OCI-LY7 (cell line): ENCODE data around the gene ERBB2. TPM values are rescaled to one million over a fixed set of nuclear protein-coding genes. Genes with fewer than 3 reads are reported as not detected.

Experiments
- Bru-seq: library from RNA; stranded (reverse); fragments of 400-500 nt; gene quantifications from one replicate; lab custom pipeline; 2021; lab: Mats Ljungman, UMichigan
- BruChase-seq, 2 experiments: library from RNA; stranded (reverse); fragments of 400-500 nt; gene quantifications; one replicate each; lab custom pipeline; 2021; lab: Mats Ljungman, UMichigan
- BruUV-seq: library from RNA; stranded (reverse); fragments of 400-500 nt; replicated peaks from 2 replicates; lab custom pipeline; 2021; lab: Mats Ljungman, UMichigan
- CTCF ChIA-PET: fragments of 300-600 bp; sonication (Branson Sonifier 250); formaldehyde crosslinking; loops from one replicate; lab custom pipeline; 2022; ENCODE audit warnings: antibody characterized with exemption; ENCODE audit not compliant: unreplicated experiment; lab: Charles Lee
- POLR2A ChIA-PET: fragments of 300-600 bp; sonication (Branson Sonifier 250); formaldehyde crosslinking; loops from one replicate; lab custom pipeline; 2022; ENCODE audit warnings: antibody characterized with exemption; lab: Charles Lee
- DNase-seq: peaks from one replicate; pipeline ENCODE4 v3.0.0-alpha.2; 2015; ENCODE audit warnings: low spot score
- H2AFZ ChIP-seq: fragments of 200-600 bp; sonication (generic), shearing (Covaris generic); 2 replicates; pipeline ENCODE4 v1.6.1; 2014; ENCODE audit warnings: mild to moderate bottlenecking, antibody characterized with exemption, low read length, moderate library complexity
- H3K27ac ChIP-seq: fragments of 200-600 bp; sonication (generic); 2 replicates; pipeline ENCODE4 v1.5.1; 2014; ENCODE audit warnings: mixed run types, low read depth, mild to moderate bottlenecking, moderate library complexity, low read length, inconsistent platforms; ENCODE audit not compliant: poor library complexity, severe bottlenecking
- H3K36me3 ChIP-seq: fragments of 200-600 bp; sonication (generic); 2 replicates; pipeline ENCODE4 v1.6.1; 2014; ENCODE audit warnings: mild to moderate bottlenecking, antibody characterized with exemption, low read length, moderate library complexity, mixed read lengths; ENCODE audit not compliant: insufficient read depth
- H3K4me1 ChIP-seq: fragments of 200-600 bp; sonication (generic); 2 replicates; pipeline ENCODE4 v1.5.1; 2014; ENCODE audit warnings: mild to moderate bottlenecking, low read length; ENCODE audit not compliant: insufficient read depth, poor library complexity, severe bottlenecking
- H3K4me2 ChIP-seq: fragments of 200-600 bp; sonication (generic); 2 replicates; pipeline ENCODE4 v1.6.1; 2014; ENCODE audit warnings: mild to moderate bottlenecking, low read length
- H3K4me3 ChIP-seq: fragments of 200-600 bp; sonication (generic); 2 replicates; pipeline ENCODE4 v1.5.1; 2014; ENCODE audit warnings: mild to moderate bottlenecking, low read depth, low read length; ENCODE audit not compliant: poor library complexity, severe bottlenecking
- H3K79me2 ChIP-seq: fragments of 200-600 bp; sonication (generic); 2 replicates; pipeline ENCODE4 v1.6.1; 2016; ENCODE audit warnings: low read depth, mild to moderate bottlenecking, low read length, moderate library complexity, mixed read lengths; ENCODE audit not compliant: insufficient read depth
- H3K9me2 ChIP-seq: fragments of 200-600 bp; sonication (generic); 2 replicates; pipeline ENCODE4 v1.6.1; 2016; ENCODE audit warnings: mild to moderate bottlenecking, low read length, mixed read lengths; ENCODE audit not compliant: insufficient read depth
- H3K9me3 ChIP-seq: fragments of 200-600 bp; sonication (generic); 2 replicates; pipeline ENCODE4 v1.6.1; 2014; ENCODE audit warnings: mild to moderate bottlenecking, mixed run types, low read length, mixed read lengths
- H4K20me1 ChIP-seq: fragments of 200-600 bp; sonication (generic); 2 replicates; pipeline ENCODE4 v1.6.1; 2014; ENCODE audit warnings: mild to moderate bottlenecking, antibody characterized with exemption, low read length, moderate library complexity, mixed read lengths; ENCODE audit not compliant: insufficient read depth
- EZH2phosphoT487 ChIP-seq: fragments of 200-600 bp; sonication (generic); IDR thresholded peaks from 2 replicates; pipeline ENCODE4 v1.6.1; 2018; ENCODE audit warnings: low read depth, borderline replicate concordance, mild to moderate bottlenecking, mixed run types, antibody characterized with exemption, low read length, moderate library complexity, mixed read lengths
- intact Hi-C: fragments of 100-400 bp; cut with micrococcal nuclease; formaldehyde crosslinking; loops from one replicate; pipeline ENCODE4 v1.10.0; 2022; ENCODE audit not compliant: unreplicated experiment
- long read RNA-seq: library from polyadenylated mRNA; stranded (forward); transcript quantifications from one replicate; pipeline ENCODE4 v2.0.0, GENCODE V29; 2022
- total RNA-seq, 2 experiments: library from RNA; depleted of rRNA in 1 of 2; stranded (reverse); fragments of >200 nt in 1 of 2; shearing (Covaris generic) in 1 of 2; gene quantifications; 2 replicates each; pipeline ENCODE4 v1.2.3, GENCODE V29; 2014 to 2022
- TF ChIP-seq, protein P1 (sequence below): fragments of 200-600 bp; sonication (generic); conservative IDR thresholded peaks from 2 replicates; pipeline ENCODE4 v1.5.1; 2014; ENCODE audit warnings: mild to moderate bottlenecking, antibody characterized with exemption, low read length, moderate library complexity, mixed read lengths

ERBB2 gene
- total RNA-seq (2014; rRNA removed; shearing (Covaris generic)) (5.8 and 6.5 TPM in 2 replicates), total RNA-seq (2022) (11.4 and 14.6 TPM in 2 replicates), Bru-seq, nascent RNA (percentile 40 among the genes with signal in this experiment), BruChase-seq, experiment 1, labeled RNA remaining after a 6-hour chase (percentile 37 among the genes with signal in this experiment), BruChase-seq, experiment 2, labeled RNA remaining after a 2-hour chase (percentile 35 among the genes with signal in this experiment)
- long read RNA-seq, full-length matches to known transcripts = 1 of 13 reads
- long read RNA-seq, partial matches to known transcripts = 6 of 13 reads
- long read RNA-seq, other reads (novel, unspliced or antisense) = 6 of 13 reads

DNA sequence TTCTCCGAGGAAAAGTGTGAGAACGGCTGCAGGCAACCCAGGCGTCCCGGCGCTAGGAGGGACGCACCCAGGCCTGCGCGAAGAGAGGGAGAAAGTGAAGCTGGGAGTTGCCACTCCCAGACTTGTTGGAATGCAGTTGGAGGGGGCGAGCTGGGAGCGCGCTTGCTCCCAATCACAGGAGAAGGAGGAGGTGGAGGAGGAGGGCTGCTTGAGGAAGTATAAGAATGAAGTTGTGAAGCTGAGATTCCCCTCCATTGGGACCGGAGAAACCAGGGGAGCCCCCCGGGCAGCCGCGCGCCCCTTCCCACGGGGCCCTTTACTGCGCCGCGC, at the start of gene ERBB2:
ERBB2 (plus strand) TSS at position 247 of the 330 bp plus-strand sequence. CDS start 175 bp downstream, outside the sequence.
- Histone ChIP-seq H3K4me3 (no peak within 1 kb of the TSS), H3K4me1 (peaks cover 4% of the 10 kb centered on the region), H4K20me1 (no peaks in the 10 kb centered on the region), H3K36me3 (no peaks in the 10 kb centered on the region), H3K79me2 (no peaks in the 10 kb centered on the region), H3K9me3 (no peaks in the 10 kb centered on the region), H3K4me2 (no peak within 1 kb of the TSS), H3K9me2 (no peaks in the 10 kb centered on the region), H2AFZ (no peak within 1 kb of the TSS), H3K27ac (no peak within 1 kb of the TSS)
- POLR2A ChIA-PET = no interaction called here
- no TSS peak for BruUV-seq
- intact Hi-C loops = no loop called here
- CTCF ChIA-PET = no interaction called here
- no peak for DNase-seq
- TF ChIP-seq, protein P1, sequence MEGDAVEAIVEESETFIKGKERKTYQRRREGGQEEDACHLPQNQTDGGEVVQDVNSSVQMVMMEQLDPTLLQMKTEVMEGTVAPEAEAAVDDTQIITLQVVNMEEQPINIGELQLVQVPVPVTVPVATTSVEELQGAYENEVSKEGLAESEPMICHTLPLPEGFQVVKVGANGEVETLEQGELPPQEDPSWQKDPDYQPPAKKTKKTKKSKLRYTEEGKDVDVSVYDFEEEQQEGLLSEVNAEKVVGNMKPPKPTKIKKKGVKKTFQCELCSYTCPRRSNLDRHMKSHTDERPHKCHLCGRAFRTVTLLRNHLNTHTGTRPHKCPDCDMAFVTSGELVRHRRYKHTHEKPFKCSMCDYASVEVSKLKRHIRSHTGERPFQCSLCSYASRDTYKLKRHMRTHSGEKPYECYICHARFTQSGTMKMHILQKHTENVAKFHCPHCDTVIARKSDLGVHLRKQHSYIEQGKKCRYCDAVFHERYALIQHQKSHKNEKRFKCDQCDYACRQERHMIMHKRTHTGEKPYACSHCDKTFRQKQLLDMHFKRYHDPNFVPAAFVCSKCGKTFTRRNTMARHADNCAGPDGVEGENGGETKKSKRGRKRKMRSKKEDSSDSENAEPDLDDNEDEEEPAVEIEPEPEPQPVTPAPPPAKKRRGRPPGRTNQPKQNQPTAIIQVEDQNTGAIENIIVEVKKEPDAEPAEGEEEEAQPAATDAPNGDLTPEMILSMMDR = no peak
- no peak for TF ChIP-seq EZH2phosphoT487

DNA sequence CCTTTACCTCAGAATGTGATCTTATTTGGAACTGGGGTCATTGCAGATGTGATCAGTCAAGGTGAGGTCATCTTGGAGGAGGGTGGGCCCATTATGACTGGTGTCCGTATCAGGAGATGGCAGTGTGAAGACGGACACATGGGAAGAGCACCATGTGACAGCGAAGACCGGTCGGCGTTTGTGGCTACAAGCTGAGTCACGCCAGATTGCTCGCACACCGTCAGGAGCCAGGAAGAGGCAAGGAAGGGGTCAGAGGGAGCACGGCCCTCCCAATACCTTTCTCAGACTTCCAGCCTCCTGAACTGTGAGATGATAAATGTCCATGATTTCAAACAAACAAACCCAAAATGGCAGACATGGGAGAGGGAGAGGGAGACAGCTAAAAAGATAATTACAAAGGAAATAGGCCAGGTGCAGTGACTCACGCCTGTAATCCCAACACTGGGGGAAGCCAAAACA, 49.7 kb upstream of the ERBB2 start:
- Histone ChIP-seq H3K79me2 (no peaks in the 10 kb centered on the region), H2AFZ (no peak overlapping the region), H3K27ac (no peak overlapping the region), H3K9me3 (no peaks in the 10 kb centered on the region), H3K4me3 (no peak overlapping the region), H3K36me3 (peaks cover 21% of the 10 kb centered on the region; the same call in 1 of the 2 replicates), H3K9me2 (no peaks in the 10 kb centered on the region), H3K4me2 (no peak overlapping the region), H3K4me1 (no peaks in the 10 kb centered on the region), H4K20me1 (no peaks in the 10 kb centered on the region; the same call in 1 of the 2 replicates)
- DNase-seq = no peak
- ChIA-PET POLR2A (no interaction called here), CTCF (no interaction called here)
- intact Hi-C loops = no loop called here
- BruUV-seq = no TSS peak
- TF ChIP-seq, protein P1 = no peak
- no peak for TF ChIP-seq EZH2phosphoT487
